ENCODE data around the gene MS4A14.
A peak's percentile ranks its signal among the peaks of the same experiment; 100 is the strongest.

The MS4A14 gene, protein sequence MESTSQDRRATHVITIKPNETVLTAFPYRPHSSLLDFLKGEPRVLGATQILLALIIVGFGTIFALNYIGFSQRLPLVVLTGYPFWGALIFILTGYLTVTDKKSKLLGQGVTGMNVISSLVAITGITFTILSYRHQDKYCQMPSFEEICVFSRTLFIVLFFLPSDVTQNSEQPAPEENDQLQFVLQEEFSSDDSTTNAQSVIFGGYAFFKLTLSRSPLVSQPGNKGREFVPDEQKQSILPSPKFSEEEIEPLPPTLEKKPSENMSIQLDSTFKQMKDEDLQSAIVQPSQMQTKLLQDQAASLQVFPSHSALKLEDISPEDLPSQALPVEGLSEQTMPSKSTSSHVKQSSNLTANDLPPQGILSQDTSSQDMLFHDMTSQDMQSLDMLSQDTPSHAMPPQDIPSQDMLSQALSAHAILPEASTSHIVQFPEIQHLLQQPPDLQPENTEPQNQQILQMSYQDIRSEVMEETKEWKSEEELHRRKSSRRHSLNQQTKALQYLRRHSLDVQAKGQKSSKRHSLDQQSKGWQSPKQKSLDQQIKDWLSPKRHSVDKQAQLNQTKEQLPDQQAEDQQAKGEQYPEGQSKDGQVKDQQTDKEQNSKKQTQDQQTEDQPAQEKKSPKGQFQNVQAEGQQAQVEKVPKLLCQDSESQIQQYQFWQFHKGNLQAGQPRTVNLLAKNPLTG

DNA sequence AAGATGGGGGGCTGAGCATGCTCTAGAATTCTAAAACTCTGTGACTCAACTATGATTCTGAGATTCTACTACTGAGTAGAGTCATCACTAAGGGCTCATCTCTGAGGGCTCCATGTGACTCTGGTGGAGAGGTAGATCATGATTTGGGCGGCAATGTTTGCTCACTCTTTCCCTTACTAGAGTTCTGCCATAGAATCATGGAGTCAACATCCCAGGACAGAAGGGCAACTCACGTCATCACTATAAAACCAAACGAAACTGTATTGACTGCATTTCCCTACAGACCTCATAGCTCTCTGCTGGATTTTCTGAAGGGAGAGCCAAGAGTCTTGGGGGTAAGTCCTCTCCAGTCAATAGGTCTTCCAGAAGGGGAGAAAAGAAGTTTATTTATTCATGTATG is at the start of gene MS4A14:
MS4A14 (plus strand) TSS at position 78 of the 400 bp plus-strand sequence; CDS start at position 198, 120 bp downstream.
- H3K4me3 ChIP-seq (replicated peaks; ENCODE audit: low read depth, low read length), result no peak within 1 kb of the TSS
- H3K36me3 ChIP-seq (ENCODE audit: control insufficient read depth, insufficient read depth, low read length), result no peaks in the 10 kb centered on the region
- TF ChIP-seq, protein P1, sequence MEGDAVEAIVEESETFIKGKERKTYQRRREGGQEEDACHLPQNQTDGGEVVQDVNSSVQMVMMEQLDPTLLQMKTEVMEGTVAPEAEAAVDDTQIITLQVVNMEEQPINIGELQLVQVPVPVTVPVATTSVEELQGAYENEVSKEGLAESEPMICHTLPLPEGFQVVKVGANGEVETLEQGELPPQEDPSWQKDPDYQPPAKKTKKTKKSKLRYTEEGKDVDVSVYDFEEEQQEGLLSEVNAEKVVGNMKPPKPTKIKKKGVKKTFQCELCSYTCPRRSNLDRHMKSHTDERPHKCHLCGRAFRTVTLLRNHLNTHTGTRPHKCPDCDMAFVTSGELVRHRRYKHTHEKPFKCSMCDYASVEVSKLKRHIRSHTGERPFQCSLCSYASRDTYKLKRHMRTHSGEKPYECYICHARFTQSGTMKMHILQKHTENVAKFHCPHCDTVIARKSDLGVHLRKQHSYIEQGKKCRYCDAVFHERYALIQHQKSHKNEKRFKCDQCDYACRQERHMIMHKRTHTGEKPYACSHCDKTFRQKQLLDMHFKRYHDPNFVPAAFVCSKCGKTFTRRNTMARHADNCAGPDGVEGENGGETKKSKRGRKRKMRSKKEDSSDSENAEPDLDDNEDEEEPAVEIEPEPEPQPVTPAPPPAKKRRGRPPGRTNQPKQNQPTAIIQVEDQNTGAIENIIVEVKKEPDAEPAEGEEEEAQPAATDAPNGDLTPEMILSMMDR (IDR thresholded peaks at IDR 0.05; ENCODE audit: insufficient read depth, low read length, poor library complexity, severe bottlenecking), result no peak
- H3K27me3 ChIP-seq (replicated peaks; ENCODE audit: control insufficient read depth, insufficient read depth, low read length), result no peaks in the 10 kb centered on the region
- DNase-seq (ENCODE audit: extremely low read depth, insufficient read length), result no peak

DNA sequence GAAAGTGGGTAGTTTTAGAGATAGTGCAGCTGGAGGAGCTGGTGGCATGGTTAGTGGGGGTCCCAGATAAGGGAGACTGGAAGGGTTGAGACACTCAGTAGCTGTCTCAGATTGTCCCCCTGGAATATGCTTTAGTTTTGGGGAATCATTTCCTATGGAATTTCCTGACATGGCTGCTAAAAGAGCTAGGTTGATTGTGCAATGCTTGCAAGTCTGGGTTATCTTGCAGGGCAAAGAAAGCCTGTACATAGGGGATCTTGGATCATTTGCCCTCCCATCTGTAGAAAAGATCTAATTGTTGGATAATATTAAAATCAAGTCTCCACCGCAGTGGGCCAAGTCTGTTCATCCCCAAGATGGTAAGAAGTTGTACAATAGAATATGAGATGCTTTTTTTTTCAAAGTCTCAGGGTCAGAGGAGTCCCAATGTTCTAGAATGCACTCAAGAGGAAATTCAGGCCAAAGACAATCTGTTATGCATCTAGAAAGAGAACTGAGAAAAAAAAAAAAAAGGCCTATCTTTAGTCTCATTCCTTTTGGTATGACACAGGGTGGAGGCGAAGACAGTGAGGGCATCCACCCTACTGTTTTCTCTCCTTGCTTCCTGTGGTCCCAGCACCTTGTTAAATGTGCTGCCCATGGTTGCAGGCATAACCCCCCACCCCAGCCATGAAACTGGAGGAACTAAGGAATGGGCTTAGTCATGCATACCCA is 49.0 kb upstream of the MS4A14 start:
- DNase-seq (ENCODE audit: extremely low read depth, insufficient read length), result no peak
- Histone ChIP-seq H3K4me3 (replicated peaks; ENCODE audit: low read depth, low read length) (no peak overlapping the region), H3K27me3 (replicated peaks; ENCODE audit: control insufficient read depth, insufficient read depth, low read length) (no peaks in the 10 kb centered on the region), H3K36me3 (ENCODE audit: control insufficient read depth, insufficient read depth, low read length) (no peaks in the 10 kb centered on the region)
- TF ChIP-seq, protein P1 (IDR thresholded peaks at IDR 0.05; ENCODE audit: insufficient read depth, low read length, poor library complexity, severe bottlenecking), result no peak

DNA sequence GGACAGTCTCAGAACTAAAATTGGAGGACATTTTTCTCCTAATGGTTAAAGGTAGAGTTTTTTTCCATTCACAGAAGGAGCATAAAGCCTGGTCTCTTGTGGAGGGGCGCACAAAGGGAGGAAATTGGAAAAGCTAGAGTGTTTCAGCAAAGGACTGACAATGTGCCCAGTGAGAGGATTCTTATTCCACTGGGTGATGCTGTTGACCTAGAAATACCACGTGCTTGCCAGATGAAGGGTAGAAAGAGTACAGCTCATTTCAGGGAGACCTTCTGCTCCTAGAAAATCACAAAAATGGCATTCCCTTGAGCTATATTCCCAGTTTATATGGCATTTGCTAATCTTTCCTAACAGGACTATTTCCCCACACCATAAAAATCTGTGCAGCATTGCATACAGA is 48.1 kb upstream of the MS4A14 start:
- no peak for DNase-seq (ENCODE audit: extremely low read depth, insufficient read length)
- TF ChIP-seq, protein P1 (IDR thresholded peaks at IDR 0.05; ENCODE audit: insufficient read depth, low read length, poor library complexity, severe bottlenecking), result peak; percentile 53
- Histone ChIP-seq H3K36me3 (ENCODE audit: control insufficient read depth, insufficient read depth, low read length) (no peaks in the 10 kb centered on the region), H3K27me3 (replicated peaks; ENCODE audit: control insufficient read depth, insufficient read depth, low read length) (no peaks in the 10 kb centered on the region), H3K4me3 (replicated peaks; ENCODE audit: low read depth, low read length) (no peak overlapping the region)

DNA sequence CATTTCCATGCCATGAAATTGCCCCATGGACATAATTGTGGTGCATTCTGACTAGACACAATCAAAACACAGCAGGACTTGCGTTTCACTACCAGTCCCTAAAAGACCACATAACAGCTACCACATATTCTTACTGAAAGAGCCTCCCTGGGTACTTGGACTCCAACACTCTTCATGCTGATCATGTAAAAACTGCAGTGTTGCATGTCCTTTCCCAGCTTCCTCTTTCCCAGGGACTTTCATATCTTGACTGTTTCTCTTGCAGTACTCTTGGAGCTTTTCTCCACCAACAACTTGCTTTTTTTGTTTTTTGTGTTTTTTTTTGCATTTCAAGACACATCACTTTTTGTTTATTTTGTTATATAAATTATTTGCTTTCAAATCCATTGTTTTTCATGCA is 46.3 kb upstream of the MS4A14 start:
- no peak for DNase-seq (ENCODE audit: extremely low read depth, insufficient read length)
- Histone ChIP-seq H3K36me3 (ENCODE audit: control insufficient read depth, insufficient read depth, low read length) (no peaks in the 10 kb centered on the region), H3K27me3 (replicated peaks; ENCODE audit: control insufficient read depth, insufficient read depth, low read length) (no peaks in the 10 kb centered on the region), H3K4me3 (replicated peaks; ENCODE audit: low read depth, low read length) (no peak overlapping the region)
- TF ChIP-seq, protein P1 (IDR thresholded peaks at IDR 0.05; ENCODE audit: insufficient read depth, low read length, poor library complexity, severe bottlenecking), result no peak

DNA sequence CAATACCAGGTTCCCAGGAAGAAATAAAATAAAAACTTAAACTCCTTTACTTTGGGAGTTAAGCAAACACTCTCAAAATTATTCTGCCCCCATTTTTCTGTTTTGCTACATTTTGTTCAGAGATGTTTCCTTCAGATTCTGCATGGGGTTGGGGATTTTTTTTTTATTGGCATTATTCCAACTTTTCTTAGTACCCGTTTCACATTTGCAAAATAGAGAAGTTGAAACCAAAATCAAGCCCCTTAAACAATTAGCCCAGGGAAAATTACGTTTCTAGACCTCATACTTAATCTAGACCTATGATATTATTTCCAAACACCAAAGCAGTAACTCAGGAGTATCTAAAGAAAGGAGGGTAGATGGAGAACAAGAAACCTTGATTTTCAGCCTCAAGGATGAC is 38.5 kb upstream of the MS4A14 start:
- TF ChIP-seq, protein P1 (IDR thresholded peaks at IDR 0.05; ENCODE audit: insufficient read depth, low read length, poor library complexity, severe bottlenecking), result no peak
- no peak for DNase-seq (ENCODE audit: extremely low read depth, insufficient read length)
- H3K4me3 ChIP-seq (replicated peaks; ENCODE audit: low read depth, low read length), result no peak overlapping the region
- H3K36me3 ChIP-seq (ENCODE audit: control insufficient read depth, insufficient read depth, low read length), result no peaks in the 10 kb centered on the region
- no peaks in the 10 kb centered on the region for H3K27me3 ChIP-seq (replicated peaks; ENCODE audit: control insufficient read depth, insufficient read depth, low read length)

All from GM06990 (cell line).